SU-DHL-6 (cell line): ENCODE data around the gene TMPRSS5.

Experiments used
- H2AFZ ChIP-seq: fragments of 200-600 bp; sonication (generic); 2 replicates; pipeline ENCODE4 v1.6.1; 2014; ENCODE audit warnings: low read depth, mild to moderate bottlenecking, moderate library complexity, mixed read lengths, antibody characterized with exemption, low read length; ENCODE audit not compliant: severe bottlenecking
- H3F3A ChIP-seq: fragments of 200-600 bp; shearing (Covaris generic); 2 replicates; pipeline ENCODE4 v1.6.0; 2016; ENCODE audit warnings: antibody characterized with exemption, mild to moderate bottlenecking; ENCODE audit not compliant: insufficient read depth
- H3K27ac ChIP-seq: fragments of 200-600 bp; sonication (generic); 2 replicates; pipeline ENCODE4 v1.5.1; 2016; ENCODE audit warnings: low read depth, mild to moderate bottlenecking, low read length, moderate library complexity, mixed read lengths
- H3K27me3 ChIP-seq: fragments of 200-600 bp; sonication (generic), shearing (Covaris generic); 2 replicates; pipeline ENCODE4 v1.6.0; 2014; ENCODE audit warnings: mild to moderate bottlenecking, low read length
- H3K36me3 ChIP-seq: fragments of 200-600 bp; sonication (generic); 2 replicates; pipeline ENCODE4 v1.6.1; 2014; ENCODE audit warnings: mild to moderate bottlenecking, low read length, mixed read lengths
- H3K4me2 ChIP-seq: fragments of 300-600, 200-600 bp; shearing (Covaris generic), sonication (generic); 2 replicates; pipeline ENCODE4 v1.6.0; 2014; ENCODE audit warnings: low read length, low read depth, mild to moderate bottlenecking; ENCODE audit not compliant: poor library complexity, severe bottlenecking
- H3K4me3 ChIP-seq: fragments of 200-600 bp; sonication (generic); 2 replicates; pipeline ENCODE4 v1.5.1; 2014; ENCODE audit warnings: antibody characterized with exemption, low read length, mild to moderate bottlenecking, mixed read lengths; ENCODE audit not compliant: insufficient read depth, poor library complexity, severe bottlenecking
- H3K79me2 ChIP-seq: fragments of 200-600 bp; sonication (generic); 2 replicates; pipeline ENCODE4 v1.6.1; 2014; ENCODE audit warnings: mild to moderate bottlenecking, low read length, moderate library complexity; ENCODE audit not compliant: insufficient read depth
- H3K9ac ChIP-seq: fragments of 200-600 bp; sonication (generic); 2 replicates; pipeline ENCODE4 v1.7.0; 2014; ENCODE audit warnings: mild to moderate bottlenecking, low read length
- H3K9me2 ChIP-seq: fragments of 200-600 bp; sonication (generic); replicated peaks from 2 replicates; pipeline ENCODE4 v1.6.1; 2014; ENCODE audit warnings: low read length; ENCODE audit not compliant: insufficient read depth
- H3K9me3 ChIP-seq: fragments of 200-600 bp; sonication (generic); 2 replicates; pipeline ENCODE4 v1.6.1; 2014; ENCODE audit warnings: low read length, mixed read lengths; ENCODE audit not compliant: insufficient read depth
- H4K20me1 ChIP-seq: fragments of 200-600 bp; sonication (generic); 2 replicates; pipeline ENCODE4 v1.6.1; 2014; ENCODE audit warnings: low read depth, mild to moderate bottlenecking, antibody characterized with exemption, low read length, moderate library complexity, mixed read lengths
- CTCF ChIP-seq: fragments of 200-600 bp; sonication (generic); IDR thresholded peaks from one replicate; pipeline ENCODE4 v1.5.1; 2017; ENCODE audit warnings: antibody characterized with exemption, mild to moderate bottlenecking, low read length, moderate library complexity; ENCODE audit not compliant: insufficient read depth, poor library complexity, severe bottlenecking
- EZH2phosphoT487 ChIP-seq: fragments of 200-600 bp; sonication (generic), shearing (Covaris generic); conservative IDR thresholded peaks from 2 replicates; pipeline ENCODE4 v1.6.1; 2018; ENCODE audit warnings: mild to moderate bottlenecking, antibody characterized with exemption, low read length, moderate library complexity, mixed read lengths

Gene TMPRSS5

GRCh38 chr11:113697756-113698407 lies 8.2 kb downstream of the TMPRSS5 start:
- Histone ChIP-seq H3K27ac (no peak overlapping the region), H3K9ac (no peak overlapping the region), H3K36me3 (no peaks in the 10 kb centered on the region), H3K79me2 (no peaks in the 10 kb centered on the region), H3K4me3 (no peak overlapping the region), H3K27me3 (no peaks in the 10 kb centered on the region), H3K4me2 (no peak overlapping the region), H4K20me1 (no peaks in the 10 kb centered on the region), H3K9me3 (no peaks in the 10 kb centered on the region), H2AFZ (no peak overlapping the region), H3K9me2 (no peaks in the 10 kb centered on the region), H3F3A (no peaks in the 10 kb centered on the region)
- no peak for TF ChIP-seq CTCF
- TF ChIP-seq EZH2phosphoT487: no peak

GRCh38 chr11:113697111-113697510 lies 9.0 kb downstream of the TMPRSS5 start:
- no peaks in the 10 kb centered on the region for H3K36me3 ChIP-seq
- H3K9me2 ChIP-seq: no peaks in the 10 kb centered on the region
- no peaks in the 10 kb centered on the region for H3K79me2 ChIP-seq
- no peaks in the 10 kb centered on the region for H3K9me3 ChIP-seq
- no peak overlapping the region for H3K4me2 ChIP-seq
- H3K9ac ChIP-seq: no peak overlapping the region
- no peaks in the 10 kb centered on the region for H3F3A ChIP-seq
- H4K20me1 ChIP-seq: no peaks in the 10 kb centered on the region
- H3K4me3 ChIP-seq: no peak overlapping the region
- no peak overlapping the region for H2AFZ ChIP-seq
- no peaks in the 10 kb centered on the region for H3K27me3 ChIP-seq
- TF ChIP-seq CTCF: no peak
- H3K27ac ChIP-seq: no peak overlapping the region

- Histone ChIP-seq H2AFZ (no peak overlapping the region), H3K79me2 (no peaks in the 10 kb centered on the region), H3K36me3 (no peaks in the 10 kb centered on the region), H3K9me3 (no peaks in the 10 kb centered on the region), H3K9me2 (no peaks in the 10 kb centered on the region), H3K4me2 (no peak overlapping the region), H4K20me1 (no peaks in the 10 kb centered on the region), H3K27me3 (no peaks in the 10 kb centered on the region), H3K4me3 (no peak overlapping the region), H3F3A (no peaks in the 10 kb centered on the region), H3K9ac (no peak overlapping the region), H3K27ac (no peak overlapping the region)
- TF ChIP-seq EZH2phosphoT487 (no peak), CTCF (no peak)
Observed at GRCh38 chr11:113695207-113695606, 10.9 kb downstream of the TMPRSS5 start.
